Immature natural killer cell (primary cell): ENCODE measurements around the gene FGGY. TPM values are rescaled to one million over a fixed set of nuclear protein-coding genes. Genes with fewer than 3 reads are reported as not detected.

Experiments
- DNase-seq, 3 donors: peaks; one replicate each; pipeline ENCODE4 v3.0.0; 2022; ENCODE audit warnings: mixed read lengths in 1 of 3
- H3K27ac Mint-ChIP-seq, 6 donors: one replicate each; pipeline ENCODE4 v1.8.0; 2020; ENCODE audit warnings: mixed read lengths in 6 of 6, mild to moderate bottlenecking in 5 of 6, inconsistent platforms in 4 of 6, moderate library complexity in 3 of 6
- H3K27me3 Mint-ChIP-seq, 3 donors: one replicate each; pipeline ENCODE4 v1.8.0; 2020 to 2021; ENCODE audit warnings: low read depth in 3 of 3, mild to moderate bottlenecking in 3 of 3, mixed read lengths in 3 of 3, moderate library complexity in 3 of 3, inconsistent platforms in 1 of 3
- H3K36me3 Mint-ChIP-seq, 3 donors: one replicate each; pipeline ENCODE4 v1.8.0; 2020; ENCODE audit warnings: mixed read lengths in 3 of 3, inconsistent platforms in 2 of 3, mild to moderate bottlenecking in 2 of 3
- H3K4me1 Mint-ChIP-seq, 2 donors: one replicate each; pipeline ENCODE4 v1.8.0; 2020; ENCODE audit warnings: inconsistent platforms in 2 of 2, mild to moderate bottlenecking in 2 of 2, mixed read lengths in 2 of 2, moderate library complexity in 1 of 2
- H3K4me3 Mint-ChIP-seq, 5 donors: one replicate each; pipeline ENCODE4 v1.8.0; 2020; ENCODE audit warnings: mild to moderate bottlenecking in 5 of 5, mixed read lengths in 5 of 5, inconsistent platforms in 3 of 5, moderate library complexity in 3 of 5
- H3K9me3 Mint-ChIP-seq, 6 donors: one replicate each; pipeline ENCODE4 v1.8.0; 2020; ENCODE audit warnings: mild to moderate bottlenecking in 6 of 6, mixed read lengths in 6 of 6, inconsistent platforms in 4 of 6, moderate library complexity in 3 of 6
- polyA plus RNA-seq, 3 donors: library from polyadenylated mRNA; unstranded; fragments of 300-500 nt; fragmentation: Illumina TruSeq; gene quantifications; one replicate each; pipeline ENCODE4 v1.2.3, GENCODE V29; 2021

Gene FGGY
- polyA plus RNA-seq, 3 donors from 2014 or later, result 4.0 to 8.4 (median 5.1) TPM

- Mint-ChIP-seq H3K4me1 (peaks cover 20 to 32% of the 10 kb centered on the region in 2 donors), H3K9me3 (no peaks in the 10 kb centered on the region), H3K36me3 (no peaks in the 10 kb centered on the region), H3K4me3 (no peak overlapping the region), H3K27ac (no peak overlapping the region), H3K27me3 (peaks cover 0 to 3% (median 0%) of the 10 kb centered on the region in 3 donors)
- DNase-seq, result no peak
Observed at GRCh38 chr1:59415286-59415850, 118.5 kb downstream of the FGGY start.

- Mint-ChIP-seq H3K27ac (no peak overlapping the region), H3K4me3 (no peak overlapping the region), H3K27me3 (peaks cover 0 to 3% (median 0%) of the 10 kb centered on the region in 3 donors), H3K36me3 (no peaks in the 10 kb centered on the region), H3K9me3 (no peaks in the 10 kb centered on the region), H3K4me1 (peaks cover 20 to 32% of the 10 kb centered on the region in 2 donors)
- no peak for DNase-seq
Observed at GRCh38 chr1:59415881-59416280, 119.0 kb downstream of the FGGY start.

- Mint-ChIP-seq H3K4me3 (no peak overlapping the region), H3K36me3 (no peaks in the 10 kb centered on the region), H3K27ac (no peak overlapping the region), H3K9me3 (no peaks in the 10 kb centered on the region), H3K4me1 (peaks cover 20 to 32% of the 10 kb centered on the region in 2 donors), H3K27me3 (peaks cover 0 to 5% (median 1%) of the 10 kb centered on the region in 3 donors)
- DNase-seq, result no peak
Observed at GRCh38 chr1:59417406-59417805, 120.5 kb downstream of the FGGY start.

GRCh38 chr1:59418363-59419144, 121.7 kb downstream of the FGGY start:
- Mint-ChIP-seq H3K4me1 (peaks cover 20 to 32% of the 10 kb centered on the region in 2 donors), H3K27ac (peak overlapping the region in 1 of 6 donors; percentile 31), H3K27me3 (peaks cover 2 to 5% (median 5%) of the 10 kb centered on the region in 3 donors), H3K36me3 (peaks cover 0 to 4% (median 0%) of the 10 kb centered on the region in 3 donors), H3K4me3 (no peak overlapping the region), H3K9me3 (no peaks in the 10 kb centered on the region)
- no peak for DNase-seq

GRCh38 chr1:59419361-59420140, 122.7 kb downstream of the FGGY start:
- Mint-ChIP-seq H3K9me3 (no peaks in the 10 kb centered on the region), H3K4me3 (no peak overlapping the region), H3K27ac (peak overlapping the region in 1 of 6 donors; percentile 9)

GRCh38 chr1:59421232-59421920, 124.5 kb downstream of the FGGY start:
- H3K27ac Mint-ChIP-seq, result no peak overlapping the region
- DNase-seq, result no peak
- H3K4me3 Mint-ChIP-seq, result no peak overlapping the region
- peaks cover 2 to 5% (median 5%) of the 10 kb centered on the region in 3 donors for H3K27me3 Mint-ChIP-seq
- H3K4me1 Mint-ChIP-seq, result peaks cover 19 to 32% of the 10 kb centered on the region in 2 donors
- no peaks in the 10 kb centered on the region for H3K9me3 Mint-ChIP-seq
- H3K36me3 Mint-ChIP-seq, result peaks cover 0 to 5% (median 0%) of the 10 kb centered on the region in 3 donors

More at GRCh38 chr1:59419361-59420140, 122.7 kb downstream of the FGGY start:
- peaks cover 20 to 32% of the 10 kb centered on the region in 2 donors for H3K4me1 Mint-ChIP-seq
- H3K27me3 Mint-ChIP-seq, result peaks cover 2 to 5% (median 5%) of the 10 kb centered on the region in 3 donors
- no peak for DNase-seq
- peaks cover 0 to 5% (median 0%) of the 10 kb centered on the region in 3 donors for H3K36me3 Mint-ChIP-seq

GRCh38 chr1:59422921-59423575, 126.2 kb downstream of the FGGY start:
- no peak for DNase-seq
- no peak overlapping the region for H3K27ac Mint-ChIP-seq
- no peaks in the 10 kb centered on the region for H3K9me3 Mint-ChIP-seq
- no peak overlapping the region for H3K4me3 Mint-ChIP-seq
- peaks cover 8 to 19% of the 10 kb centered on the region in 2 donors for H3K4me1 Mint-ChIP-seq
- H3K27me3 Mint-ChIP-seq, result peaks cover 2 to 5% (median 5%) of the 10 kb centered on the region in 3 donors
- H3K36me3 Mint-ChIP-seq, result peaks cover 0 to 5% (median 4%) of the 10 kb centered on the region in 3 donors

GRCh38 chr1:59427155-59427554, 130.3 kb downstream of the FGGY start:
- H3K4me3 Mint-ChIP-seq, result no peak overlapping the region
- no peaks in the 10 kb centered on the region for H3K9me3 Mint-ChIP-seq
- H3K27ac Mint-ChIP-seq, result no peak overlapping the region
- no peak for DNase-seq
- peaks cover 0 to 5% (median 2%) of the 10 kb centered on the region in 3 donors for H3K27me3 Mint-ChIP-seq
- H3K4me1 Mint-ChIP-seq, result no peaks in the 10 kb centered on the region
- peaks cover 0 to 5% (median 4%) of the 10 kb centered on the region in 3 donors for H3K36me3 Mint-ChIP-seq

- Mint-ChIP-seq H3K27ac (no peak overlapping the region), H3K27me3 (peaks cover 0 to 2% (median 2%) of the 10 kb centered on the region in 3 donors), H3K9me3 (no peaks in the 10 kb centered on the region), H3K4me1 (no peaks in the 10 kb centered on the region), H3K36me3 (peaks cover 0 to 5% (median 4%) of the 10 kb centered on the region in 3 donors), H3K4me3 (no peak overlapping the region)
- DNase-seq, result no peak
Observed at GRCh38 chr1:59427784-59428183, 130.9 kb downstream of the FGGY start.

- H3K4me3 Mint-ChIP-seq, result no peak overlapping the region
- no peaks in the 10 kb centered on the region for H3K4me1 Mint-ChIP-seq
- no peak overlapping the region for H3K27ac Mint-ChIP-seq
- DNase-seq, result no peak
- H3K36me3 Mint-ChIP-seq, result peaks cover 0 to 4% (median 0%) of the 10 kb centered on the region in 3 donors
- H3K27me3 Mint-ChIP-seq, result no peaks in the 10 kb centered on the region
- H3K9me3 Mint-ChIP-seq, result no peaks in the 10 kb centered on the region
Observed at GRCh38 chr1:59428828-59429227, 131.9 kb downstream of the FGGY start.

GRCh38 chr1:59429656-59430055, 132.8 kb downstream of the FGGY start:
- Mint-ChIP-seq H3K4me3 (no peak overlapping the region), H3K36me3 (peaks cover 0 to 4% (median 0%) of the 10 kb centered on the region in 3 donors), H3K27me3 (no peaks in the 10 kb centered on the region), H3K9me3 (no peaks in the 10 kb centered on the region), H3K4me1 (no peaks in the 10 kb centered on the region), H3K27ac (no peak overlapping the region)
- DNase-seq, result no peak

GRCh38 chr1:59431566-59432294, 134.8 kb downstream of the FGGY start:
- no peak overlapping the region for H3K4me3 Mint-ChIP-seq
- no peaks in the 10 kb centered on the region for H3K4me1 Mint-ChIP-seq
- H3K36me3 Mint-ChIP-seq, result peaks cover 0 to 4% (median 0%) of the 10 kb centered on the region in 3 donors
- H3K27me3 Mint-ChIP-seq, result no peaks in the 10 kb centered on the region
- no peak for DNase-seq
- no peaks in the 10 kb centered on the region for H3K9me3 Mint-ChIP-seq
- no peak overlapping the region for H3K27ac Mint-ChIP-seq
